GM13976 (cell line): ENCODE data around the gene ZNF217.
"Not testable (repeated sequence)": the region's sequence is repeated elsewhere in the genome, so short reads cannot be mapped to it uniquely, and the experiment has no call there.

Experiments
- DNase-seq: peaks from one replicate; pipeline ENCODE4 v3.0.0; 2012; ENCODE audit warnings: low spot score
- CTCF ChIP-seq: IDR thresholded peaks from 2 replicates; pipeline ENCODE4 v1.5.1; 2012; ENCODE audit warnings: borderline replicate concordance, mild to moderate bottlenecking; ENCODE audit not compliant: insufficient read depth; ENCODE audit errors: extremely low read depth, missing control alignments, control extremely low read depth
- in situ Hi-C: fragments of 300-500 bp; cut with MboI; formaldehyde crosslinking; loops from one replicate; pipeline ENCODE4 v1.12.0; 2022; ENCODE audit warnings: low sequenced_read_pairs, mixed read lengths, inconsistent platforms; ENCODE audit not compliant: unreplicated experiment

Gene ZNF217

DNA sequence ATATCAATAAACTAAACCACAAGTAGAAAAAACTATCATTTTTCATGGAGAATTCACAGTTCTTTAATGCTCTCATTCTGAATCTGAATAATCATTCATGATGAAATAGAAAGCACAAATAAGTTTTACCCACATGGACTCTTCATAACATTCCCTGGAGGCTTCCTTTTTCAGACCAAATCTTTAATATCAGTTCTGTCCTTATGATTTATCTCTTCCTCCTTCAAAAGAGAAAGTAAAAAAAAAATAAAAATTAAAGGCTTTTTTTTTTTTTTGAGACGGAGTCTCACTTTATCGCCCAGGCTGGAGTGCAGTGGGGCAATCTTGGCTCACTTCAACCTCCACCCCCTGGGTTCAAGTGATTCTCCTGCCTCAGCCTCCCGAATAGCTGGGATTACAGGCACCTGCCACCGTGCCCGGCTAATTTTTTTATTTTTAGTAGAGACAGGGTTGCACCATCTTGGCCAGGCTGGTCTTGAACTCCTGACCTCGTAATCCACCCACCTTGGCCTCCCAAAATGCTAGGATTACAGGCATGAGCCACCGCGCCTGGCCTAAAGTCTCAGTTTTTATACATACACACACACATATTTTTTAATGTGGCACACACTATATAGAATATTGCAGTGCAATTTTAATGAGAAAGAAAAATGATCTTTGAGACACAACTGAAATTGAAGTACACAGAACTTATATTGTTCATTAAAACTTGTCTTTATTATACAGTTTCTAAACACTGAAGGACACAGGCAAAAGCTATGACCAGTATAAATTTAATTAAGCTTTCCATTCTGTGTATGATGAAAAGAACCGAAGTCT, 31.9 kb upstream of the ZNF217 start:
- in situ Hi-C loops, result no loop called here
- no peak for DNase-seq
- no peak for TF ChIP-seq CTCF

- in situ Hi-C loops, DNase-seq: not testable (repeated sequence)
Measured at GRCh38 chr20:53624927-53625250, 31.2 kb upstream of the ZNF217 start.

DNA sequence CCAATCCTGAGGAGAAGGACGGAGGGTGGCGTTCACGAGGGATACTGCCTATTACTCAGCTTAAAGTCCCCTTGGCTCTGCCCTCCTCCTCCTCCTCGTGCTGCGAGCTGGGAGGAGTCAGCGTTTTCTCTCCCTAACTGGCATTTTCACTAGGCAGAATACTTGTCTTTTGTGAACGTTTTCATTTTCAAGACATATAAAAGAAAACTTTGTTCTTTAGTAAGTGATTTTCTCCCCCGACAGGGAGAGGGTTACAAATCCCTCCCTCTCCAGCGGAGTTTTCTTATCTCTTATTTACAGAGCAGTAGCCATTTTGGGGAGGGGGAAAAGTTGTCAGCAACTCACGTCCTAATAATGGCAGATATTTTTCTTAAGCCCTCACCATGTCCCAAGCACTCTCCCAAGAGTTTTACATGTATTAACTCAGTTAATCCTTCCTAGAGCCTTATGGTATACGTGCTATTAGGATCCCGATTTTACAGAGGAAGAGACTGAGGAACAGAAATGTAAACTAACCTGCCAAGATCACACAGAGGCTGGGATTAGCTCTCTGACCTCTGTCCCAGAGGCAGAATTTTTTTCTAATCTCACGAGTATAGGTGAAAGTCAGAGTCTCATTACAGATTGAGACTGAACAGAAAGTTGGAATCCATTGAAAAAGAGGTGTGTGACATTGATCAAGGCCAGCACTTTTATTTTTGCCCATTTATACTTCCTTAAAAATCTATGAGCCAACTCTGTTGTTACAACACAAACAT, 30.0 kb upstream of the ZNF217 start:
- DNase-seq, result no peak
- TF ChIP-seq CTCF, result no peak
- in situ Hi-C loops, result no loop called here

- in situ Hi-C loops, result no loop called here
- DNase-seq, result no peak
- TF ChIP-seq CTCF, result no peak
Measured at GRCh38 chr20:53623134-53623453, 29.5 kb upstream of the ZNF217 start.

GRCh38 chr20:53622247-53623133, 28.9 kb upstream of the ZNF217 start:
- in situ Hi-C loops, result no loop called here
- no peak for DNase-seq
- no peak for TF ChIP-seq CTCF

DNA sequence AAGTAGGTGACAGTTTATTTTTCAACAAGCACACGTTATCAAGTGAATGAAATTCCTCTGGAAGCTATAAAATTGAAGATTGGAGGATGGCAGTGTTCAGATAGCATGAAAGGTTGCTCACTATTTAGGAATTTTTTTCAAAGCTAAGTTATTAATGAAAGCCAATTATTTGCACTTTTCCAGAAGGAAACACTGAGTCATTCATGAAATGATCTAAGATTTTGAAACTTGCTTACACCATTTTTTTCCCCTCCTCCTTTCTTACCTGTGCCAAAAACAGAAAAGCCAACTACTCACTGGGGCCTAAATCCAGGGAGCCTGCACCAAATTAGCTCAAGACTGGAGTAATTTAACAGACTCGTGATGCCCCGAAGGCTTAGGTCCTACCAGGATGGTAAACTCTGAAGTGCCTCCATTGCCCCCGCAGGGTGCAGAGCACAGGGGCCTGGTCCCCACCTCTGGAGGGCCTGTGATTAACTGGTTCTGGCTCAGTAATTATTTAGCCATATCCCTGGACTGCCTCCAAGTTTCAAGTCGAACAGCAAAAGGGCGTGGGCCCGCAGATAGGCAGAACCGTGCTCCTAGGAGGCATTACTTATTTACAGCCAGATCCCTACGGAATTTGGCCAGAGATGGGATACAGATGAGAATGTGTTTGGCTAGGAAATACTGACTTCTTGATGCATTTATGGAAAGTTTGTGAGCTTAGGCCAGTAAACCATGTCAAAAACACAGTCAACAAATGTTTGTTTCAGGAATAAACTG, 28.0 kb upstream of the ZNF217 start:
- TF ChIP-seq CTCF, result no peak
- in situ Hi-C loops, result no loop called here
- DNase-seq, result no peak

DNA sequence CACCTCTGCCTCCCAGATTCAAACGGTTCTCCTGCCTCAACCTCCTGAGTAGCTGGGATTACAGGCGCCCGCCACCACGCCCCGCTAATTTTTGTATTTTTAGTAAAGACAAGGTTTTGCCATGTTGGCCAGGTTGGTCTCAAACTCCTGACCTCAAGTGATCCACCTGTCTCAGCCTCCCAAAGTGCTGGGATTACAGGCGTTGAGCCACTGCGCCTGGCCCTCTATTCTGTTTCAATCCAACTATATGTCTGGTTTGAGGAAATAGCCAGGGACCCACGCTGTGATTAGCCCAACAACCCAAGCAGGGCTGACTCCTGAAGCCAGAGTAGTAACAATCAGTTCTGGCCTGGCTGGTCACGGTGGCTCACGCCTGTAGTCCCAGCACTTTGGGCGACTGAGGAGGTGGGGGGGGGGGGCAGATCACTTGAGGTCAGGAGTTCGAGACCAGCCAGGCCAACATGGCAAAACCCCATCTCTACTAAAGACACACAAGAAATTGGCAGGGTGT, 24.9 kb upstream of the ZNF217 start:
- in situ Hi-C loops, DNase-seq: not testable (repeated sequence)
